Panc1 (cell line): ENCODE data around the gene SH2D3C. TPM values are rescaled to one million over a fixed set of nuclear protein-coding genes. Genes with fewer than 3 reads are reported as not detected.

ENCODE experiments used
- ATAC-seq: fragments of 200-7000 bp; cut with Tn5 transposase; 2 replicates; pipeline ENCODE4 v1.9.1; 2020; ENCODE audit warnings: mild to moderate bottlenecking, moderate library complexity
- BruUV-seq: library from RNA; stranded (reverse); fragments of 400-500 nt; replicated peaks from 2 replicates; lab custom pipeline; 2021; lab: Mats Ljungman, UMichigan
- CTCF ChIA-PET: fragments of 300-600 bp; sonication (Branson Sonifier 250); formaldehyde crosslinking; loops from one replicate; lab custom pipeline; 2022; ENCODE audit warnings: antibody characterized with exemption; lab: Charles Lee
- POLR2A ChIA-PET: fragments of 300-600 bp; sonication (Branson Sonifier 250); formaldehyde crosslinking; loops from one replicate; lab custom pipeline; 2022; ENCODE audit warnings: antibody characterized with exemption; lab: Charles Lee
- DNase-seq: peaks from one replicate; pipeline ENCODE4 v3.0.0-alpha.2; 2010; ENCODE audit warnings: low read depth, low spot score
- H3K27ac ChIP-seq: 2 replicates; pipeline ENCODE4 v1.5.1; 2011; ENCODE audit warnings: mild to moderate bottlenecking, low read length, inconsistent platforms
- H3K27me3 ChIP-seq: fragments of 200-500 bp; sonication (Bioruptor generic); 2 replicates; pipeline ENCODE4 v1.6.0; 2014; ENCODE audit warnings: low read length, inconsistent platforms; ENCODE audit not compliant: control insufficient read depth, insufficient read depth
- H3K36me3 ChIP-seq: fragments of 200-500 bp; sonication (Bioruptor generic); 2 replicates; pipeline ENCODE4 v1.5.1; 2014; ENCODE audit warnings: inconsistent platforms, mild to moderate bottlenecking, low read length, moderate library complexity; ENCODE audit not compliant: control insufficient read depth, insufficient read depth
- H3K4me1 ChIP-seq: 2 replicates; pipeline ENCODE4 v1.5.1; 2011; ENCODE audit warnings: inconsistent platforms, mild to moderate bottlenecking, low read length, moderate library complexity; ENCODE audit not compliant: control insufficient read depth, insufficient read depth
- H3K4me3 ChIP-seq, 2 experiments: 2 replicates each; pipeline ENCODE4 v1.5.1; 2011 to 2012; ENCODE audit warnings: low read depth in 2 of 2, low read length in 2 of 2, mild to moderate bottlenecking in 2 of 2, inconsistent platforms in 1 of 2, moderate library complexity in 1 of 2
- H3K9me3 ChIP-seq: fragments of 200-500 bp; sonication (Bioruptor generic); 2 replicates; pipeline ENCODE4 v1.5.1; 2014; ENCODE audit warnings: low read depth, mild to moderate bottlenecking, inconsistent platforms, low read length, moderate library complexity; ENCODE audit not compliant: control insufficient read depth, insufficient read depth
- POLR2AphosphoS5 ChIP-seq: IDR thresholded peaks from 2 replicates; pipeline ENCODE4 v1.6.1; 2012; ENCODE audit warnings: mild to moderate bottlenecking, low read depth, low read length, moderate library complexity
- SIN3A ChIP-seq: IDR thresholded peaks from 2 replicates; pipeline ENCODE4 v1.6.1; 2012; ENCODE audit warnings: low read depth, mild to moderate bottlenecking, low read length, moderate library complexity, borderline replicate concordance; ENCODE audit not compliant: insufficient read depth
- TCF7L2 ChIP-seq: IDR thresholded peaks from 2 replicates; pipeline ENCODE4 v1.6.1; 2011; ENCODE audit warnings: mild to moderate bottlenecking, low read depth, low read length, inconsistent platforms
- in situ Hi-C: cut with HindIII; loops from 2 replicates; pipeline ENCODE4 v1.10.0; 2016; ENCODE audit warnings: low sequenced_read_pairs, low pct_unique_long_range_greater_than_20kb
- intact Hi-C: fragments of 100-400 bp; cut with micrococcal nuclease; formaldehyde crosslinking; loops from one replicate; pipeline ENCODE4 v1.10.0; 2022; ENCODE audit not compliant: unreplicated experiment
- total RNA-seq: library from RNA; stranded (reverse); gene quantifications from one replicate; pipeline ENCODE4 v1.2.1, GENCODE V29; 2021; ENCODE audit not compliant: unreplicated experiment
- TF ChIP-seq, protein P1 (sequence below): fragments of 450-650 bp; IDR thresholded peaks from 2 replicates; pipeline ENCODE4 v1.5.1; 2017; ENCODE audit warnings: mild to moderate bottlenecking
- TF ChIP-seq, protein P2 (sequence below), 2 experiments: IDR thresholded peaks; 2 replicates each; pipeline ENCODE4 v1.6.1; 2011 to 2012; ENCODE audit warnings: low read depth in 2 of 2, control low read depth in 1 of 2, low read length in 1 of 2, mild to moderate bottlenecking in 1 of 2, moderate library complexity in 1 of 2; ENCODE audit not compliant: insufficient read depth in 1 of 2

The SH2D3C gene
- total RNA-seq, 1 experiment from 2014 or later = 0.49 TPM

DNA sequence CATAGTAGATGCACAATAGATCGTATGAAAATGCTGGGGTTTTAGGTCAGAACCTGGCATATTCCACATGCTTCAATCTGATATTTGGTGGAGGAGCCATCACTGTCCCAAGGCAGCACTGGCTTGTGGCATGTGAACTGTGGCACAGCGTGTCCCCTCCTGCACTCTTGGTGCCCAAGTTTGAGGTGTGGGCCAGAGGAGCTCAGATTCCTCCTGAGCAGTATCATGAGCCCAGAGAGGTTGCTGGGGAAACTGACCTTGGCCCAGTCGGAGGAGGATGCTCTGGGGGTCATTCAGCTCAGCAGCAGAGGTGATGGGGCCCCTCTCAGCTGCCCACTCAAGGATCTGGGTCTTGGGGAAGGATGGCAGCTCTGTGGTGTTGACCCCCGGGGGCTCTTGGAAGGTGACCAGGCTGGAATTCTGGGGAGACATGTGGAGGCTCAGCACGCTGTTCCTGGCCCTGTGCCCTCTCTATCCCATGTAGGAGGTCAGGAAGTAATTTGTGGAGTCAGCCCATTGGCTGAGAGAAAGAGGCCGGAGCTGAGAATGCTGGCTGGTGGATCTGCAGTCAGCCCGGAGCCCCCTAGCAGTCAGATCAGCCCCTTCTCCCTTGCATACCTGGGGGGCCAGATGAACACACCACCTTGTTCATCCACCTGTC lies 47.9 kb upstream of the SH2D3C start:
- H3K27me3 ChIP-seq = no peaks in the 10 kb centered on the region
- no peak overlapping the region for H3K4me3 ChIP-seq
- no peak for TF ChIP-seq SIN3A
- ChIA-PET POLR2A (no interaction called here), CTCF (no interaction called here)
- ATAC-seq (no peak), DNase-seq (no peak)
- no peaks in the 10 kb centered on the region for H3K4me1 ChIP-seq
- no peak overlapping the region for H3K27ac ChIP-seq
- H3K9me3 ChIP-seq = no peaks in the 10 kb centered on the region
- H3K36me3 ChIP-seq = no peaks in the 10 kb centered on the region
- intact Hi-C loops (no loop called here), in situ Hi-C loops (no loop called here)
- no TSS peak for BruUV-seq

DNA sequence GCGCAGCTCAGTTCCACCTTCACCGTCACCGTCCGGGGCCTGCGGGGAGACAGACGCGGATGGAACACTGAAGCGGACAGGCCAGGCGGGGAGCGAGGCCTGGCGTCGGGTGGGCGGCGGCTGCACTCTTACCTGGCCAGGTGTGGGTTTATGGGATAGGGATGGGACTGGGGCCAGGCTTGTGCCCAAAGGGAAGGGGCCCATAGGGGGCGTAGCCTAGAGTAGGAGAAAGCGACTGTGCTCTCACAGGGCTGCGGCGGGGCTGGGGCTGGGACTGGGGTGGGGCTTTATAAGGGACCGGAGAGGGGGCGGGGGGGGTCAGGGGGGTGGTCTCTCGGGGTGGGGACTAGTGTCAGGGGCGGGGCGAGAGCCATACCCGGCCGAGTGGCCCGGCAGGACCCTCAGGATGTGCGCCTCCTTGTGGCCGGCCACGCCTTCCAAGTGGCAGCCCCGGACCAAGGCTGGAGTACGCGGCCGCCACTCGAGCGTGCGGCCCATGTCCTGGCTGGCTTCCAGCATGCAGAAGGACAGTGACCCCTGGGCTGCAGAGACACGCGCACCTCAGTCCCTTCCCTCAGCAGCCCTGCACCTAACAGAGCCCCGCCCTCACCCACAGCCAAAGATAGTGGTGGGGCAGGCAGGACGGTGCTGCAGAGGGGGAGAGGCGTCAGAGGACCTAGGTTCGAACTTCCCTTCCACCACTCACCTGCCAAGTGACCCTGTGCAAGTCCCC lies 47.0 kb upstream of the SH2D3C start:
- H3K9me3 ChIP-seq = no peaks in the 10 kb centered on the region
- in situ Hi-C loops = no loop called here
- ChIA-PET CTCF (no interaction called here), POLR2A (no interaction called here)
- H3K36me3 ChIP-seq = no peaks in the 10 kb centered on the region
- no TSS peak for BruUV-seq
- no peak overlapping the region for H3K27ac ChIP-seq
- intact Hi-C loops = no loop called here
- TF ChIP-seq SIN3A (no peak), POLR2AphosphoS5 (no peak), TCF7L2 (no peak)
- TF ChIP-seq, protein P1, sequence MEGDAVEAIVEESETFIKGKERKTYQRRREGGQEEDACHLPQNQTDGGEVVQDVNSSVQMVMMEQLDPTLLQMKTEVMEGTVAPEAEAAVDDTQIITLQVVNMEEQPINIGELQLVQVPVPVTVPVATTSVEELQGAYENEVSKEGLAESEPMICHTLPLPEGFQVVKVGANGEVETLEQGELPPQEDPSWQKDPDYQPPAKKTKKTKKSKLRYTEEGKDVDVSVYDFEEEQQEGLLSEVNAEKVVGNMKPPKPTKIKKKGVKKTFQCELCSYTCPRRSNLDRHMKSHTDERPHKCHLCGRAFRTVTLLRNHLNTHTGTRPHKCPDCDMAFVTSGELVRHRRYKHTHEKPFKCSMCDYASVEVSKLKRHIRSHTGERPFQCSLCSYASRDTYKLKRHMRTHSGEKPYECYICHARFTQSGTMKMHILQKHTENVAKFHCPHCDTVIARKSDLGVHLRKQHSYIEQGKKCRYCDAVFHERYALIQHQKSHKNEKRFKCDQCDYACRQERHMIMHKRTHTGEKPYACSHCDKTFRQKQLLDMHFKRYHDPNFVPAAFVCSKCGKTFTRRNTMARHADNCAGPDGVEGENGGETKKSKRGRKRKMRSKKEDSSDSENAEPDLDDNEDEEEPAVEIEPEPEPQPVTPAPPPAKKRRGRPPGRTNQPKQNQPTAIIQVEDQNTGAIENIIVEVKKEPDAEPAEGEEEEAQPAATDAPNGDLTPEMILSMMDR = no peak; the same call in 1 of the 2 replicates
- TF ChIP-seq, protein P2, sequence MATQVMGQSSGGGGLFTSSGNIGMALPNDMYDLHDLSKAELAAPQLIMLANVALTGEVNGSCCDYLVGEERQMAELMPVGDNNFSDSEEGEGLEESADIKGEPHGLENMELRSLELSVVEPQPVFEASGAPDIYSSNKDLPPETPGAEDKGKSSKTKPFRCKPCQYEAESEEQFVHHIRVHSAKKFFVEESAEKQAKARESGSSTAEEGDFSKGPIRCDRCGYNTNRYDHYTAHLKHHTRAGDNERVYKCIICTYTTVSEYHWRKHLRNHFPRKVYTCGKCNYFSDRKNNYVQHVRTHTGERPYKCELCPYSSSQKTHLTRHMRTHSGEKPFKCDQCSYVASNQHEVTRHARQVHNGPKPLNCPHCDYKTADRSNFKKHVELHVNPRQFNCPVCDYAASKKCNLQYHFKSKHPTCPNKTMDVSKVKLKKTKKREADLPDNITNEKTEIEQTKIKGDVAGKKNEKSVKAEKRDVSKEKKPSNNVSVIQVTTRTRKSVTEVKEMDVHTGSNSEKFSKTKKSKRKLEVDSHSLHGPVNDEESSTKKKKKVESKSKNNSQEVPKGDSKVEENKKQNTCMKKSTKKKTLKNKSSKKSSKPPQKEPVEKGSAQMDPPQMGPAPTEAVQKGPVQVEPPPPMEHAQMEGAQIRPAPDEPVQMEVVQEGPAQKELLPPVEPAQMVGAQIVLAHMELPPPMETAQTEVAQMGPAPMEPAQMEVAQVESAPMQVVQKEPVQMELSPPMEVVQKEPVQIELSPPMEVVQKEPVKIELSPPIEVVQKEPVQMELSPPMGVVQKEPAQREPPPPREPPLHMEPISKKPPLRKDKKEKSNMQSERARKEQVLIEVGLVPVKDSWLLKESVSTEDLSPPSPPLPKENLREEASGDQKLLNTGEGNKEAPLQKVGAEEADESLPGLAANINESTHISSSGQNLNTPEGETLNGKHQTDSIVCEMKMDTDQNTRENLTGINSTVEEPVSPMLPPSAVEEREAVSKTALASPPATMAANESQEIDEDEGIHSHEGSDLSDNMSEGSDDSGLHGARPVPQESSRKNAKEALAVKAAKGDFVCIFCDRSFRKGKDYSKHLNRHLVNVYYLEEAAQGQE (IDR thresholded peaks at IDR 0.05; ENCODE audit: insufficient read depth in 1 of 2, low read depth in 2 of 2, low read length in 1 of 2) = no peak
- H3K27me3 ChIP-seq = no peaks in the 10 kb centered on the region
- no peaks in the 10 kb centered on the region for H3K4me1 ChIP-seq
- ATAC-seq (peak; percentile 58; the same call in 1 of the 2 replicates), DNase-seq (no peak)
- no peak overlapping the region for H3K4me3 ChIP-seq

DNA sequence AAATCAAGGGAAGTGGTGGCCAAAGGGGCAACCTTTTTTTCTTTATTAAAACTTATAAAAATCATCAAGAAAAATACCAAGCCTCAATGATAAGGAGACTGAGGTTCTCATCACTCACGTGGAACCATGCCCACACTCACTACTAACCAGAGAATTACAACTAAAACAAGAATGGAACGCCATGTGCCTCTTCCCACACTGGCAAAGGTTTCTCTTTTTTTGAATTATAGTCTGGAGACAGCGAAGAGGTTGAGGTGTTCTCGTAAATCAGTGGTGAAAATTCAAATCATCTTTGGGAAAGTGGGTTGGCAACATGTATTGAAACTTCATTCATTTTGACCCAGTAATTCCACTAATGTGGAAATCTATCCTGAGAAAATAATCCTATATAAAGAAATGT lies 43.6 kb upstream of the SH2D3C start:
- Histone ChIP-seq H3K9me3 (no peaks in the 10 kb centered on the region), H3K27ac (no peak overlapping the region), H3K4me3 (no peak overlapping the region), H3K27me3 (no peaks in the 10 kb centered on the region), H3K36me3 (no peaks in the 10 kb centered on the region), H3K4me1 (no peaks in the 10 kb centered on the region)
- no TSS peak for BruUV-seq
- intact Hi-C loops = no loop called here
- DNase-seq (no peak), ATAC-seq (no peak)
- CTCF ChIA-PET = no interaction called here
- POLR2A ChIA-PET = no interaction called here
- in situ Hi-C loops = no loop called here
- TF ChIP-seq, protein P1 = no peak
- TF ChIP-seq, protein P2 (IDR thresholded peaks at IDR 0.05; ENCODE audit: insufficient read depth in 1 of 2, low read depth in 2 of 2, low read length in 1 of 2) = no peak
- TF ChIP-seq TCF7L2 (no peak), SIN3A (no peak), POLR2AphosphoS5 (no peak)
